Activated B cell treated with CpG ODN at 0.5 μM for 24 hours (primary cell): Measurements from ENCODE around the gene JUN. TPM values are rescaled to one million over a fixed set of nuclear protein-coding genes. Genes with fewer than 3 reads are reported as not detected.

Experiments
- ATAC-seq: fragments of 200-7000 bp; cut with Tn5 transposase; one replicate; pipeline ENCODE4 v1.10.0; 2021; ENCODE audit warnings: low read depth, mild to moderate bottlenecking, moderate library complexity
- CTCF ChIA-PET: fragments of 350-600 bp; sonication (Branson Sonifier 250); formaldehyde crosslinking; loops from one replicate; lab custom pipeline; 2021; ENCODE audit warnings: antibody characterized with exemption; lab: Charles Lee
- POLR2A ChIA-PET: fragments of 350-600 bp; sonication (Branson Sonifier 250); formaldehyde crosslinking; loops from one replicate; lab custom pipeline; 2021; ENCODE audit warnings: antibody characterized with exemption; lab: Charles Lee
- DNase-seq: peaks from one replicate; pipeline ENCODE4 v3.0.0; 2022
- H3K27ac Mint-ChIP-seq: one replicate; pipeline ENCODE4 v1.8.0; 2020; ENCODE audit warnings: mixed read lengths
- H3K27me3 Mint-ChIP-seq: one replicate; pipeline ENCODE4 v1.8.0; 2021; ENCODE audit warnings: mixed read lengths
- H3K36me3 Mint-ChIP-seq: one replicate; pipeline ENCODE4 v1.8.0; 2021; ENCODE audit warnings: low read depth, mixed read lengths
- H3K4me1 Mint-ChIP-seq: one replicate; pipeline ENCODE4 v1.8.0; 2021; ENCODE audit warnings: mixed read lengths
- H3K4me3 Mint-ChIP-seq: one replicate; pipeline ENCODE4 v1.8.0; 2020; ENCODE audit warnings: mild to moderate bottlenecking, mixed read lengths
- H3K9me3 Mint-ChIP-seq: one replicate; pipeline ENCODE4 v1.8.0; 2020; ENCODE audit warnings: mixed read lengths
- CTCF ChIP-seq: fragments of 200-600 bp; IDR thresholded peaks from one replicate; pipeline ENCODE4 v1.8.0; 2022; ENCODE audit warnings: antibody characterized with exemption, mild to moderate bottlenecking
- intact Hi-C: fragments of 100-400 bp; cut with micrococcal nuclease; formaldehyde crosslinking; loops from one replicate; pipeline ENCODE4 v1.15.1; 2024
- total RNA-seq: library from RNA; stranded (reverse); gene quantifications from 2 replicates; pipeline ENCODE4 v1.2.3, GENCODE V29; 2022

JUN gene
- total RNA-seq, 1 donor from 2014 or later, result 36.6 TPM

DNA sequence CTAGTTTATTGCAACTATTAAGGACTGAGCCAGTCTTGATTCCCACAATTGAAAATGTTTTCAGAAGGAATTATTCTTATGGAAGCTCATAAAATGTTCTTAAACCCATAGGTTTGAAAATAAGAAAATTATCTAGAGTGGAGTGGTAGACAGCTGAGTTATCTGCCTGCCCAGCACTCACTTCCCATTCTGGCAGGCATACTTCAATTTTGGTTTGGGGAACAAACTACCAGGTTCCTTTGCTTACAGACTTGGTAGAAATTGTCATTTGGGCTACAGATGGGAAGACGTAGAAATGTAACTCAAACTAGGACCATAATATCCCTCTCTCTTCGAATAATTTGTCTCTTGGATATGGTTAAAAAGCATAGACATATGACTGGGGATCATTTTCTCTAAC, 18.4 kb downstream of the JUN start:
- no peak for TF ChIP-seq CTCF
- H3K4me3 Mint-ChIP-seq, result no peak overlapping the region
- ChIA-PET CTCF (no interaction called here), POLR2A (no interaction called here)
- no peak for DNase-seq
- no peak overlapping the region for H3K27ac Mint-ChIP-seq
- H3K9me3 Mint-ChIP-seq, result no peaks in the 10 kb centered on the region
- intact Hi-C loops, result no loop called here
- peaks cover 11% of the 10 kb centered on the region for H3K27me3 Mint-ChIP-seq
- H3K4me1 Mint-ChIP-seq, result no peaks in the 10 kb centered on the region
- ATAC-seq, result no peak
- H3K36me3 Mint-ChIP-seq, result no peaks in the 10 kb centered on the region

- ChIA-PET POLR2A (no interaction called here), CTCF (no interaction called here)
- no peaks in the 10 kb centered on the region for H3K36me3 Mint-ChIP-seq
- no peak for TF ChIP-seq CTCF
- H3K27me3 Mint-ChIP-seq, result peaks cover 11% of the 10 kb centered on the region
- DNase-seq, result no peak
- intact Hi-C loops, result no loop called here
- H3K9me3 Mint-ChIP-seq, result no peaks in the 10 kb centered on the region
- H3K4me1 Mint-ChIP-seq, result no peaks in the 10 kb centered on the region
- H3K27ac Mint-ChIP-seq, result no peak overlapping the region
- ATAC-seq, result no peak
- no peak overlapping the region for H3K4me3 Mint-ChIP-seq
Measured at GRCh38 chr1:58765006-58765405, 18.8 kb downstream of the JUN start.

DNA sequence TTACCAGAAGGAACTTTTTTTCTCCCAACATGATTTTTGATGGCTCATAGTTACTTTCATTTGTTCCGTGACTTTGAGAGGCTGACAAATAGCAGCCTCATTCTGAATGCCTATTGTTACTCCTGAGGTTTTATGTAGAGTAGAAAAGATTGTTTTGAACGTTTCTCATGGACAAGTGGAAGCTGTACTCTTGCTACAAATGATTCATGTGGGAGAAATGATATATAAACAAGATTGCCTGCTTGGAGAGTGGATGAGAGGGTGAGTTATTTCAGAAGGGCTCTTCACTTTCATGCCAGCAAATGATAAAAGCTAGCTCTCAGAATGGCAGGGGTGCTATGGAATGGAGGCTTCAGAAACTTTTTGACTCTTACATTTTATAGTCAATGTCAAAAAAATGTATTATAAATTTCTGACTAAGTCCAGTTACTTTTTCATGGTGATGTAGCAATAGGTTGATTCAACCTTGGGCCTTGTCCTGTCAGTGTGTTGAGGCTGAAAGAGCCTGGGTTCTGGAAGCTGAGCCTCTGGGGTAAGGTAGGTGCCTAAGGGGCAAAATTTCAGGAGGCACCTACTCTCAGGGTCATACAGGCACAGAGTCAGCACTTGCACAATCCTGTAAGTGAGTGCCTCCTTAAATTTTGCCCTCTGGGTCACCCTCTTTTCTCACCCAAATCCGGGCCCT, 19.4 kb downstream of the JUN start:
- intact Hi-C loops, result no loop called here
- Mint-ChIP-seq H3K36me3 (no peaks in the 10 kb centered on the region), H3K4me3 (no peak overlapping the region), H3K9me3 (no peaks in the 10 kb centered on the region), H3K27me3 (peaks cover 11% of the 10 kb centered on the region), H3K27ac (no peak overlapping the region), H3K4me1 (no peaks in the 10 kb centered on the region)
- TF ChIP-seq CTCF, result no peak
- POLR2A ChIA-PET, result interaction anchor here (0.8 kb wide), 1 partner anchor 13 kb away, joined by 3 read pairs; no protein-coding TSS in a partner anchor
- CTCF ChIA-PET, result no interaction called here
- ATAC-seq (no peak), DNase-seq (no peak)

DNA sequence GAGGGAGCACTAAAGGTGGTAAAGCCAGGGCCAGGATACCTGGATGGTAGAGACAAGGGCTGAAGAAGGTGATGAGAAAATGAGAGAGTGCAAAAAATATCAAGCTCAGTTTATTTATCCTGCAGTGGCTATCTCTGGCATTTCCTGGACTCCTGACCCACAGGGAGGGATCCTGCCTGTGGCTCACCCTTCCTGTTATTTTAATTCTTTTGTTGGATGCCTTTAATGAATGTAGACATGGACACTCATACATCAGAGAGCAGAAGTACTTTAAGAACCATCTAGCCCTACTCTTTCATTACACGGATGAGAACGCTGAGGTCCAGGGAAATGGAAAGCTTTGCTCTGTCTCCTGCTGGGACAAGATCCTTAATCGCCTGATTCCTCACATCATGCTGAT, 20.6 kb downstream of the JUN start:
- no peaks in the 10 kb centered on the region for H3K9me3 Mint-ChIP-seq
- H3K27me3 Mint-ChIP-seq, result peaks cover 5% of the 10 kb centered on the region
- DNase-seq (no peak), ATAC-seq (no peak)
- no peaks in the 10 kb centered on the region for H3K4me1 Mint-ChIP-seq
- H3K4me3 Mint-ChIP-seq, result no peak overlapping the region
- intact Hi-C loops, result no loop called here
- TF ChIP-seq CTCF, result no peak
- ChIA-PET CTCF (interaction anchor here (1.3 to 1.8 kb wide), 2 partner anchors 11 to 936 kb away, joined by 3 to 4 read pairs; no protein-coding TSS in a partner anchor), POLR2A (no interaction called here)
- no peaks in the 10 kb centered on the region for H3K36me3 Mint-ChIP-seq
- no peak overlapping the region for H3K27ac Mint-ChIP-seq

GRCh38 chr1:58762806-58763205, 21.0 kb downstream of the JUN start:
- H3K27me3 Mint-ChIP-seq, result peaks cover 5% of the 10 kb centered on the region
- no peak overlapping the region for H3K27ac Mint-ChIP-seq
- no peaks in the 10 kb centered on the region for H3K36me3 Mint-ChIP-seq
- ChIA-PET CTCF (interaction anchor here (1.3 to 1.8 kb wide), 2 partner anchors 11 to 936 kb away, joined by 3 to 4 read pairs; no protein-coding TSS in a partner anchor), POLR2A (no interaction called here)
- H3K4me3 Mint-ChIP-seq, result no peak overlapping the region
- TF ChIP-seq CTCF, result no peak
- DNase-seq, result no peak
- intact Hi-C loops, result no loop called here
- no peaks in the 10 kb centered on the region for H3K9me3 Mint-ChIP-seq
- no peak for ATAC-seq
- H3K4me1 Mint-ChIP-seq, result no peaks in the 10 kb centered on the region
